Activated CD4-positive, alpha-beta memory T cell treated with anti-CD3 and anti-CD28 coated beads, Interleukin-2, amount 10 ng/mL, durations not matched to agents 7 days and 5 days (primary cell): ENCODE data around the gene PAX6. TPM values are rescaled to one million over a fixed set of nuclear protein-coding genes. Genes with fewer than 3 reads are reported as not detected.
A peak's percentile ranks its signal among the peaks of the same experiment; 100 is the strongest.

Experiments
- CTCF ChIA-PET: fragments of 350-600 bp; sonication (Branson Sonifier 250); formaldehyde crosslinking; loops from one replicate; lab custom pipeline; 2021; ENCODE audit warnings: antibody characterized with exemption, inconsistent platforms; lab: Charles Lee
- POLR2A ChIA-PET: fragments of 350-600 bp; sonication (Branson Sonifier 250); formaldehyde crosslinking; loops from one replicate; lab custom pipeline; 2021; ENCODE audit warnings: antibody characterized with exemption; lab: Charles Lee
- DNase-seq: peaks from one replicate; pipeline ENCODE4 v3.0.0-alpha.2; 2020
- H3K27ac Mint-ChIP-seq: one replicate; pipeline ENCODE4 v1.8.0; 2021; ENCODE audit warnings: mild to moderate bottlenecking, mixed read lengths
- H3K27me3 Mint-ChIP-seq: one replicate; pipeline ENCODE4 v1.8.0; 2021; ENCODE audit warnings: mixed read lengths
- H3K36me3 Mint-ChIP-seq: one replicate; pipeline ENCODE4 v1.8.0; 2021; ENCODE audit warnings: low read depth, mixed read lengths
- H3K4me1 Mint-ChIP-seq: one replicate; pipeline ENCODE4 v1.8.0; 2021; ENCODE audit warnings: mixed read lengths
- H3K4me3 Mint-ChIP-seq: one replicate; pipeline ENCODE4 v1.8.0; 2021; ENCODE audit warnings: mild to moderate bottlenecking, mixed read lengths
- H3K9me3 Mint-ChIP-seq: one replicate; pipeline ENCODE4 v1.8.0; 2021; ENCODE audit warnings: mixed read lengths
- total RNA-seq, 2 experiments: library from RNA; stranded (reverse); gene quantifications; one replicate each; pipeline ENCODE4 v1.2.3, GENCODE V29; 2021

The PAX6 gene
- total RNA-seq, 2 experiments from 2014 or later, result not detected

- POLR2A ChIA-PET, result no interaction called here
- Mint-ChIP-seq H3K9me3 (no peaks in the 10 kb centered on the region), H3K36me3 (peaks cover 13% of the 10 kb centered on the region), H3K27ac (no peak overlapping the region), H3K27me3 (peaks cover 80% of the 10 kb centered on the region), H3K4me1 (peaks cover 12% of the 10 kb centered on the region), H3K4me3 (peak overlapping the region; percentile 8)
- DNase-seq, result no peak
- CTCF ChIA-PET, result no interaction called here
Observed at GRCh38 chr11:31826536-31827438, 15.7 kb upstream of the PAX6 start.

GRCh38 chr11:31825838-31826484 lies 14.8 kb upstream of the PAX6 start:
- Mint-ChIP-seq H3K36me3 (peaks cover 16% of the 10 kb centered on the region), H3K4me3 (no peak overlapping the region), H3K9me3 (no peaks in the 10 kb centered on the region), H3K27me3 (peaks cover 88% of the 10 kb centered on the region), H3K27ac (no peak overlapping the region), H3K4me1 (peaks cover 12% of the 10 kb centered on the region)
- ChIA-PET POLR2A (interaction anchor here (1.4 kb wide), 1 partner anchor 9 kb away, joined by 5 read pairs; no protein-coding TSS in a partner anchor), CTCF (no interaction called here)
- no peak for DNase-seq

- ChIA-PET CTCF (no interaction called here), POLR2A (interaction anchor here (1.4 kb wide), 1 partner anchor 8 kb away, joined by 5 read pairs; no protein-coding TSS in a partner anchor)
- no peak for DNase-seq
- Mint-ChIP-seq H3K4me1 (peaks cover 12% of the 10 kb centered on the region), H3K27me3 (peaks cover 88% of the 10 kb centered on the region), H3K27ac (peak overlapping the region; percentile 49), H3K9me3 (no peaks in the 10 kb centered on the region), H3K36me3 (peaks cover 16% of the 10 kb centered on the region), H3K4me3 (no peak overlapping the region)
Observed at GRCh38 chr11:31824879-31825837, 14.0 kb upstream of the PAX6 start.

GRCh38 chr11:31824332-31824878 lies 13.3 kb upstream of the PAX6 start:
- H3K4me3 Mint-ChIP-seq, result no peak overlapping the region
- POLR2A ChIA-PET, result no interaction called here
- no peak overlapping the region for H3K27ac Mint-ChIP-seq
- peaks cover 12% of the 10 kb centered on the region for H3K4me1 Mint-ChIP-seq
- no peaks in the 10 kb centered on the region for H3K9me3 Mint-ChIP-seq
- no peak for DNase-seq
- CTCF ChIA-PET, result no interaction called here
- peaks cover 88% of the 10 kb centered on the region for H3K27me3 Mint-ChIP-seq
- peaks cover 16% of the 10 kb centered on the region for H3K36me3 Mint-ChIP-seq

GRCh38 chr11:31823644-31824331 lies 12.7 kb upstream of the PAX6 start:
- H3K9me3 Mint-ChIP-seq, result no peaks in the 10 kb centered on the region
- no peak overlapping the region for H3K4me3 Mint-ChIP-seq
- H3K36me3 Mint-ChIP-seq, result peaks cover 16% of the 10 kb centered on the region
- no peak for DNase-seq
- CTCF ChIA-PET, result no interaction called here
- H3K27me3 Mint-ChIP-seq, result peaks cover 88% of the 10 kb centered on the region
- H3K27ac Mint-ChIP-seq, result no peak overlapping the region
- H3K4me1 Mint-ChIP-seq, result peaks cover 12% of the 10 kb centered on the region
- POLR2A ChIA-PET, result no interaction called here

- ChIA-PET CTCF (no interaction called here), POLR2A (no interaction called here)
- DNase-seq, result no peak
- Mint-ChIP-seq H3K4me1 (peaks cover 13% of the 10 kb centered on the region), H3K4me3 (no peak overlapping the region), H3K27ac (no peak overlapping the region), H3K9me3 (no peaks in the 10 kb centered on the region), H3K36me3 (peaks cover 16% of the 10 kb centered on the region), H3K27me3 (peaks cover 91% of the 10 kb centered on the region)
Observed at GRCh38 chr11:31822927-31823643, 12.0 kb upstream of the PAX6 start.

GRCh38 chr11:31822175-31822926 lies 11.2 kb upstream of the PAX6 start:
- ChIA-PET POLR2A (interaction anchor here (1.1 kb wide), 1 partner anchor 14 kb away, joined by 7 read pairs; no protein-coding TSS in a partner anchor), CTCF (no interaction called here)
- DNase-seq, result no peak
- no peaks in the 10 kb centered on the region for H3K9me3 Mint-ChIP-seq
- H3K36me3 Mint-ChIP-seq, result peaks cover 16% of the 10 kb centered on the region
- H3K4me3 Mint-ChIP-seq, result no peak overlapping the region
- no peak overlapping the region for H3K27ac Mint-ChIP-seq
- peaks cover 86% of the 10 kb centered on the region for H3K27me3 Mint-ChIP-seq
- peaks cover 9% of the 10 kb centered on the region for H3K4me1 Mint-ChIP-seq

- no peak overlapping the region for H3K27ac Mint-ChIP-seq
- H3K4me1 Mint-ChIP-seq, result peaks cover 11% of the 10 kb centered on the region
- peaks cover 16% of the 10 kb centered on the region for H3K36me3 Mint-ChIP-seq
- H3K9me3 Mint-ChIP-seq, result no peaks in the 10 kb centered on the region
- CTCF ChIA-PET, result no interaction called here
- no peak overlapping the region for H3K4me3 Mint-ChIP-seq
- POLR2A ChIA-PET, result interaction anchor here (1.1 kb wide), 1 partner anchor 14 kb away, joined by 7 read pairs; no protein-coding TSS in a partner anchor
- DNase-seq, result no peak
- H3K27me3 Mint-ChIP-seq, result peaks cover 86% of the 10 kb centered on the region
Observed at GRCh38 chr11:31821766-31822165, 10.6 kb upstream of the PAX6 start.

- H3K27me3 Mint-ChIP-seq, result peaks cover 84% of the 10 kb centered on the region
- H3K36me3 Mint-ChIP-seq, result peaks cover 12% of the 10 kb centered on the region
- POLR2A ChIA-PET, result no interaction called here
- CTCF ChIA-PET, result no interaction called here
- no peak overlapping the region for H3K27ac Mint-ChIP-seq
- H3K9me3 Mint-ChIP-seq, result no peaks in the 10 kb centered on the region
- peaks cover 9% of the 10 kb centered on the region for H3K4me1 Mint-ChIP-seq
- DNase-seq, result no peak
- H3K4me3 Mint-ChIP-seq, result no peak overlapping the region
Observed at GRCh38 chr11:31821235-31821764, 10.2 kb upstream of the PAX6 start.

- peaks cover 12% of the 10 kb centered on the region for H3K36me3 Mint-ChIP-seq
- H3K4me1 Mint-ChIP-seq, result peaks cover 11% of the 10 kb centered on the region
- H3K9me3 Mint-ChIP-seq, result no peaks in the 10 kb centered on the region
- CTCF ChIA-PET, result no interaction called here
- no peak overlapping the region for H3K27ac Mint-ChIP-seq
- POLR2A ChIA-PET, result interaction anchor here (0.9 kb wide), 1 partner anchor 14 kb away, joined by 3 read pairs; no protein-coding TSS in a partner anchor
- H3K27me3 Mint-ChIP-seq, result peaks cover 82% of the 10 kb centered on the region
- no peak for DNase-seq
- no peak overlapping the region for H3K4me3 Mint-ChIP-seq
Observed at GRCh38 chr11:31820438-31820818, 9.3 kb upstream of the PAX6 start.
